ENCODE results near the gene CEPT1.

- TF ChIP-seq CTCF (IDR thresholded peaks at IDR 0.05; ENCODE audit: low read depth, low read length) (no peak), EZH2phosphoT487 (IDR thresholded peaks at IDR 0.05; ENCODE audit: low read depth) (no peak)
Observed at GRCh38 chr1:111142356-111142975, 2.4 kb downstream of the CEPT1 start.
